Adipose tissue (tissue), 3 donors: ENCODE results near the gene SLC12A1. TPM values are rescaled to one million over a fixed set of nuclear protein-coding genes. Genes with fewer than 3 reads are reported as not detected.

ENCODE experiments used
- H3K27ac ChIP-seq: one replicate; pipeline ENCODE4 v1.5.1; 2013; ENCODE audit warnings: low read depth, low read length
- WGBS, 3 donors: extraction: QIAGEN DNeasy Blood & Tissue Kit; methylation state at CpG; one replicate each; pipeline ENCODE4 v1.1.7; 2013; 5-methylcytosine and 5-hydroxymethylcytosine counted together
- polyA plus RNA-seq, 3 donors: library from polyadenylated mRNA; stranded (reverse); fragments of 200-250 nt; gene quantifications; one replicate each; pipeline ENCODE4 v1.2.3, GENCODE V29; 2013
- donor health status: healthy with polysubstance abuse.
- donor health status: Bipolar disorder and iron deficiency.
- donor health status: healthy.

The SLC12A1 gene
- polyA plus RNA-seq, 3 donors, result not detected

DNA sequence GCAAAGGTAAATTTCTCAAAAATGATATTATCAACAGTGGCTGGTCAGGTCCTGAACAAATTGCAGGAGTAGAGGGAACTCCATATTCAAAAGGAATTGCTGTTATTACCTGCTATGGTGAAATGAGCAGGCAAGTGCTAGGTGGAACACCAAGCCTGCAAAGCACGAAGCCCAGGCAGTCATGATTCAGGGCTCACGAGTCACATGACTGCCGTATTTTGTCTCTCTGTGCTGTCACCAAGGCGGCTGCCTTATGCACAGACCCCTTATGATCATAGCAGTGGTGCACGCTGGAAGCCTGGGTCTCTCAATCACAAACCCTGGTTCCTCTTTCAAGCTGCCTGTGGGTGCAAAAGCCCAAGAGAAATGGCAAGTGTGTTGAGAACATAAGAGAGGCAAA, 24.4 kb downstream of the SLC12A1 start:
- no peak overlapping the region for H3K27ac ChIP-seq
- 79 to 87% (median 83%) methylated on average over 5 of the region's 5 CpGs for WGBS, 3 donors

DNA sequence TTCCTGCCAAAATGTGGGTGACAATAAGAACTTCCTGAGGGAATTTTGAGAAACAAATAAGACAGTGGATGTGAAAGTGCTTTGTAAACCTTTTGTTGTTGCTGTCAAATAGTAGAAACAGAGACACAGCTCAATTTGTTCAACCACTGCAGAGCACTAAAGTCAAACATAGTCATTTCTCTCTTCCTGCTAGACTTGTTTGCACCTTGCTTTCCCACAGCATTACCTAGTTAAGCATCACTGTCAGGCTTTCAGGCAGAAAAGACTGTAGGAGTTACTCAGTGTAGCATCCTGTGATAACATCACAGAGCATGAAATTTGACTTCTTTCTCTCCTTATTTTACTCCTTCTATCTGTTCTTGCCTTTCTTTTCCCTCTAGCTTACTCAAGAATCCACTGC, 27.1 kb downstream of the SLC12A1 start:
- no peak overlapping the region for H3K27ac ChIP-seq

DNA sequence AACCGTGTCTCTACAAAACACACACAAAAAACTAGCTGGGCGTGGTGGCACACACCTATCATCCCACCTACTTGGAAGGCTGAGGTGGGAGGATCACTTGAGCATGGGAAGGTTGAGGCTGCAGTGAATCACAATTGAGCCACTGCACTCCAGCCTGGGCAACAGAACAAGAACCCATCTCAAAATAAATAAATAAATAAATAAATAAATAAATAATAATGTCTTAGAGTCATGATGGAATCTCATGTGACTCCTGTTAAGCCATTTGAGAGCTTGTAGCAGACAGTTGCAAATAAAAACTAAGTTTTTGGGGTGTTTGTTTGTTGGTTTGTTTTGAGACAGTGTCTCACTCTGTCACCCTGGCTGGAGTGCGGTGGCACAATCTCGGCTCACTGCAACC, 33.2 kb downstream of the SLC12A1 start:
- no peak overlapping the region for H3K27ac ChIP-seq
- 86 to 95% (median 92%) methylated on average over 4 of the region's 4 CpGs for WGBS, 3 donors

DNA sequence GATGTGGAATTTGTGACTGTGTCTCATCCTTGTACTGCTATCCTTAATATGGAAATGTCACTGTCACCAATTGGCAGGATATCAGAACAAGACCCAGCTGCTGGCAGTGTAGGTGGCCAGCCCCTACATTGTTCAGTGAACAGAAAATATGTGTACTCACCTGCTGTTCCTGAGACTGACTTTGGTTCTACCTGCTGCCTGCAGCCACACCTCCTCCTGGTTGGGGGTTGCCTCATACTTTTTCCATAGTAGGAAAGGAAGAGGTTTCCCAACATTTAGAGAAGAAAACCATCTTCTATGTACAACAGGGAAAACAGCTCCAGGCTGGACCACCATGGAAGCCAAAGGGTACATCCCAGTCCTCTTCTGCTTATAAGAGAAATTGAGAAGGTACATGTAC, 35.9 kb downstream of the SLC12A1 start:
- no peak overlapping the region for H3K27ac ChIP-seq

DNA sequence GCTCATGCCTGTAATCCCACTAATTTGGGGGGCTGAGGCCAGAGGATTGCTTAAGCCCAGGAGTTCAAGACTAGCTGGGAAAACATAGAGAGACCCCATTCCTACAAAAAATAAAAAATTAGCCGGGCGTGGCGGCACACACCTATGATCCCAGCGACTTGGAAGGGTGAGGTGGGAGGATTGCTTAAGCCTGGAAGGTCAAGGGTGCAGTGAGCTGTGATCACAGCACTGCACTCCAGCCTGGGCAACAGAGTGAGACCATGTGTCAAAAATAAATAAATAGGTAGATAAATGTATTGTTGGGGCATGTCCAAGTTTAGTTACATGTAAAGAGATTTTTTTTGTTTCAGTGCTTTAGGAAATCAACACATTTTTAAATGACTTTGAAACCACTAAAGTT, 36.4 kb downstream of the SLC12A1 start:
- WGBS, 3 donors, result 82 to 95% (median 92%) methylated on average over 4 of the region's 4 CpGs
- H3K27ac ChIP-seq, result no peak overlapping the region

DNA sequence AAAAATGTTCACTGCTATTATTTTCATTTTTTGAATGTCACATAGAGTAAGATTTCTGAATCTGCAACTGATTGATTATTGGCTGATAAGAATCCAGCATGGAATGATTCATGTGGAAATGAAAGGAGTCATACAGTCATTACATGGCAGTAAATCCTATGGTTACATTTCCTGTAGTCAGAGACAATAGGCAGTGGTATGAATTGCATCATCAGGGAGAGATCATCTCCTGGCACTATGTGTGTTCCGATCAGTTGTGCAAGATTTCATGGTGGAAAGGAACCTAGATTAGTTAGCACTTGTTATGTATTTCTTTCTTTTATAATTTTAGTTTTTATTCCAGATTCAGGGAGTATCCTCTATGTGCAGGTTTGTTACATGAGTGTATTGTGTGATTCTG, 38.8 kb downstream of the SLC12A1 start:
- whole genome bisulfite sequencing, 3 donors, result 50 to 88% (median 66%) methylated on average over 1 of the region's 1 CpG
- H3K27ac ChIP-seq, result no peak overlapping the region

DNA sequence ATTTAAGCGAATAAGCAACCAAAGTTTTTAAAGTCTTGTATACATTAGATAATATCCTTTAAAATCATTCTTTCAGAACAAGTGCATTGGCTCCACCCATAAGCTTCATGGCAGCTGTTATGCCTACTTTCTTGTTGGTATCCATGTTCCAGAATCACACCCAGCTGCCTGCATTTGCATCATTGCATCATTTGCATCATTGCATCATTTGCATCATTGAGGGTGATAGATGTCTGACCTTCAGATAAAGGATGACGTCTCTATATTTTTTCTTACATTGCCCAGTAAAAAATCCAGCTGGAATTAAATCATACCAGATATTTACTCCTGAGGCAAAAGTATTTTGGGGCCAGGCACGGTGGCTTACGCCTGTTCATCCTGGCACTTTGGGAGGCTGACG, 42.3 kb downstream of the SLC12A1 start:
- H3K27ac ChIP-seq, result no peak overlapping the region
- 58 to 89% (median 85%) methylated on average over 5 of the region's 5 CpGs for WGBS, 3 donors

DNA sequence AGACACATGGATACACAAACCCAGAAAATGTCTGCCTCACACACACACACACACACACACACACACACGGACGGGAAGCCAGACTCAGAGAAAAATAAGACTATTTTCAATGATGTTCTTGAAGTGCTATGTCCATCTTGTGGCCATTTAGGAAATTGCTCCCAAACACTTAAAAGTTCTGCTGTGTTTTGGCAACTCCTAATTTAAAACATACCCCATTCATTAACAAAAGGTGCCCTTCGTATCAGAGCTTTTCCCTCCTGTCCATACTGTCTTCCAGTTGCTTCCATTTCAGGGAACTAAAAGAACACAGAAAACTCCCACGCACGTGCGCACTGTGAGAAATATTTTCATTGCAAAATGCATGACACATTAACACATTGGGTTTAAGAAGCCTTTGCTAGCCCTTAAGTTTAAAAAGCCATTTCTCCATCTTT, 44.6 kb downstream of the SLC12A1 start:
- 26 to 34% (median 31%) methylated on average over 6 of the region's 6 CpGs for WGBS, 3 donors
- no peak overlapping the region for H3K27ac ChIP-seq

DNA sequence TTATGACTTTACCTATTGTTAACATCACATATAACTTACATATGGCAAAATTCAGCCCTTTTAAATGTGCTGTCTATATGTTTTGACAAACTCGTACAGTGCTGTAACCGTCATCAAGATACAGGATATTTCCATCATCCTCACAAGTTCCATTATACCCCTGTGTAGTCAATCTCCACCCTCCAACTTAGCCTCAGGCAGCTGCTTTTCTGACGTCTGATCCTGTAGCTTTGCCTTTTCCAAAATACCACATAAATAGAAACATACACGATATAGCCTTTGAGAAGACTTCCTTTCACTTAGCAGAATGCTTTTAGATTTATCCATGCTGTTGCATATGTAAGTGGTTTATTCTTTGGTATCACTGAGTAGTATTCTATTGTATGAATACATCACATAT, 47.1 kb downstream of the SLC12A1 start:
- WGBS, 3 donors, result 62 to 72% (median 68%) methylated on average over 4 of the region's 4 CpGs
- no peak overlapping the region for H3K27ac ChIP-seq

DNA sequence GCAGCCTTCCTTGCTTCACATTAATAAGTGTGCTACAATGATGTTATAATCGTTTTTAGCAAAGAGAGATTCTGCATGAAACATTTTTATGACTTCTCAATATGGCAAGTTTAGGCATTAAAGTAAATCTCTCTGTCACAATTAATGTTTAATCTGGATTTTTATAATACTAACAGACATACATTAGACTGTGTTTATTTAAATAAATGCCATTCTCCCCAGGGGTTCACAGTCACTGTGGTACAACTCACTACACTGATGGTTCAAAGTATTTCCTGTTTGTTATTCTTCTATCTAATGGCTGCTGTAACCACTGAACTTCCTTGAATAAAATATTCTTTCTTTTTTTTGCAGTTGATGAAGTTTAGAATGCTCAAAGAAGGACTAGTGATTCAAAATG, 59.0 kb downstream of the SLC12A1 start:
- H3K27ac ChIP-seq, result no peak overlapping the region
- 33 to 66% (median 56%) methylated on average over 1 of the region's 1 CpG for WGBS, 3 donors

DNA sequence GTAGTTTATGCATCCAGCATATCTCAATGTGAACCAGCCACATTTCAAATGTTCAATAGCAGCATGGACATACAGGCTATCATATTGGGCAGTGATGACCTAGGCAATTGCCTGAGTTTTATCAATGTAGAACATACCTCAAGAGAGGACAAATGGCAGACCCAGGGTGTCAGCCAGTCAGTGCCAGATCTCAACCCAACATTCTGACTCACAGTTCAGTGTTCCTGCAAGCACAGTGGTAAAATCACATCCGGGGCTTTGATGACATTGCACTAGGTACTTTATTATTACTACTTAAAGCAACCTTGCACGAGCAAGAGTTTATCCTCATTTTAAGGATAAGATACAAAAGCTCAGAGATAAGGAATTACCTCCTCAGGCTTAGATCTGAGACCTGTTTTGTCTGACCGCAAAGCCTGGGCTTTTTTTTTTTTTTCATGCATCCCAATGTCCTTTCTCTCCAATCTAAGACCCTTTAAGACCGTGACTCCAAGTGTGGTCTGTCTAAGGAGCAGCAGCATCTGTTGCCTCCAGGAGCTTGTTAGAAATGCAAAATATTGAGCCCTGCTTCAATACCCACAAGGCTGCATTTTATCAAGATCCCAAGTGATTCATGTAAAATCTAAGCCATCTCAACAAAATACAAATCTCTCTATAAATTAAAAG, 60.1 kb downstream of the SLC12A1 start:
- no peak overlapping the region for H3K27ac ChIP-seq
- WGBS, 3 donors, result 48 to 66% (median 62%) methylated on average over 4 of the region's 4 CpGs

DNA sequence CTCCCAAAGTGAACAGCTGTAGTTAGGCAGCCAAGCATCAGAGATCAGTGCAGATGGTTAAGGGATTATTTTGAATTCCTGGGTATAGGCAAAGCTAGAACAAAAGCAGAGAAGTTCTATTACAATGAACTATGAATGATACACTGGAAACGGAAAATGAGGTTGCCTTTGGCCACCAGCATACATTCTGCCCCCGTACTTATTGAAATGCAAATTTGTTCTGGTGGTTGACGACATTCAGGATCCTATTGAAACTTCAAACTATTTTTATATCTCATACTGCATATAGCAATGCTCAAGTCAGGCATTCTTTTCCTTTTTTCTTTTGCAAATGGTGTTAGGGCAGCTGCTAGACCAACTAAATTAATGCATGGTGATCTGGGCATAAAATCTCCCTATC, 61.7 kb downstream of the SLC12A1 start:
- no peak overlapping the region for H3K27ac ChIP-seq
- 68 to 85% (median 83%) methylated on average over 3 of the region's 3 CpGs for WGBS, 3 donors

DNA sequence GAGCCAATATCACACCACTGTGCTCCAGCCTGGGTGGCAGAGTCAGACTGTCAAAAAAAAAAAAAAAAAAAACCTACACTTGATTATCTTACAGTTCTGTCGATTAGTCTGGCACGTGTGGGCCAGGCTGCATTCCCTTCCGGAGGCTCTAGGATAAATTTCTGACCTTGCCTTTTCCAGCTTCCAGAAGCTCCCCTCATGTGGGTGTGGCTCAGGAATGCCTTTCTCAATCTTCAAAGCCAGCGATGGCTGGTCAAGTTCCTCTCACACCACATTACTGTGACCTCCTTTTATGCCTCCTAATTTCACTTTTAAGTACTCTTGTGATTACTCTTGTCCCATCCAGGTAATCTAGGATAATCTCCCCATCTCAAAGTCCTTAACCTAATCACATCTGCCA, 66.9 kb downstream of the SLC12A1 start:
- 63 to 78% (median 70%) methylated on average over 4 of the region's 4 CpGs for WGBS, 3 donors
- no peak overlapping the region for H3K27ac ChIP-seq

DNA sequence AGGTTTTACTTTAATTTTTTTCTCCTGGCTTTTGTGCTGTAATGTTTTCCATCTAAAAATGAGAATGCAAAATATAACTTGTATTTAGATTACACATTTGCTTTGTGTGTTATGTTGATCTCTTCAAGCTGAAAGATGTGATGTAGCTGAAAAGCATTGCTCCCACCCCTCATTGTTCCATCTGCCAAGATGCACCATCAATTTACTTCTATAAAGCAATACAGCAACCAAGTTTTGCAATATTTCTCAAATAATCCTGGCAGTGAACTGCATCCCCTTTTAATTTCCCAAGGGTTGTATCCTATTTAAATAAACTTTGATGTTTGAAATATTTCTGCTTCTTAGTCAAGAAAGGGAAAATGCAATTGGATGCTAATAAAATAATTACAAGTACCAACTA, 72.6 kb downstream of the SLC12A1 start:
- H3K27ac ChIP-seq, result no peak overlapping the region

DNA sequence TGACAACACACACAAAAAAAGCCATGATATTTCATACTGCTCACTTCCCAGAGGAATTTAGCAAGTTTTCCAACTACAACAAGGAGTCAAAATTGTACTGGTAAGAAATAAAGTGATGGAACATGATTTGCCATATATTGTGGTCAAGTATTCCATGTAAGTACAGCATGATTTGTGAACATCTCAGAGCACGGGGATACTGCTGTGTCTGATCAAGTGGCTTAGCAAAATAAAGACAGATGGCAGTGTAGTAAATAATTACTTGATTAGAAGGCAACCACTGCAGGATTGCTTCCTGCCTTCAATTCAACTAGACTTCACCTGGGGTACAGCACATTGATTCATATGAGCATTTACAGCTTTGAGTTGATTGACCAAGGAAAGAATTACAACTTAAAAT, 73.5 kb downstream of the SLC12A1 start:
- 44 to 74% (median 66%) methylated on average over 1 of the region's 1 CpG for WGBS, 3 donors
- no peak overlapping the region for H3K27ac ChIP-seq

DNA sequence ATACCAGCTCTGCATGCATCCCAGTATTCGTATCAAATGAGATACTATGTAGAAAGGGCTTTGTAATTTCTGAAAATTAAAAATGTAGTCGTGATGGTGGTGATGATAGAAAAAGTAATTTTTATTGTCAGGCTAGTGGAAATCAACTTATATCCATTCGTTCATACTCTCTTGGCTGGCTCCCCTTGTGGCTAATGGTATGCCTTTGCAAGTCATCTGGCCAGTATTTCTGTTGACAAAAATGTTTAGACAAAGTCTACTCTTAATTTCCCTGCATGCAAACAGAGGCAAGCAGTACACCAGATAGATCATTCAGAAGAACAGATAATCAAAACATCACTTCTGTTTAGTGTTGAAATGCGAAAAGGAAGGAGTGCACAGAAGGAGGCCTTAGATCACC, 75.6 kb downstream of the SLC12A1 start:
- WGBS, 3 donors, result 75 to 89% (median 87%) methylated on average over 4 of the region's 4 CpGs
- no peak overlapping the region for H3K27ac ChIP-seq

DNA sequence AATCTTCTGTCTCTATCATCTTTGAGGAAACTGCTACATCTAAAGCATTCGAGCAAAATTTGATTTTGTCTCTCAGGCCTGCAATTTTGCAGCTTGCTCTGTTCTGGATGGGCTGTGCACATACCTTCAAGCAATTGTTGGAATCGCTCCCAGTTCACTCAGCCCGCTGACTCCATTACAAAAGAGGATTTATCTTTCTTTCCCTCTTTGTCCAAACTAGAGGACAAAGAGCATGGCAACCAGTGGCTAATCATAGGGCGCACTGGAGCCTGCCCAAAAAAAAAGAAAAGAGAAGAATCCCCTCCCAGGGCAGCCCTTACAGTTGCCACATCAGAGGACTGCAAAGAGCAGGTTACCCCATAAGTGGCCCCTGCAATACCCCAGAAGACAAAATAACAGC, 76.1 kb downstream of the SLC12A1 start:
- 69 to 74% (median 72%) methylated on average over 4 of the region's 4 CpGs for WGBS, 3 donors
- no peak overlapping the region for H3K27ac ChIP-seq

DNA sequence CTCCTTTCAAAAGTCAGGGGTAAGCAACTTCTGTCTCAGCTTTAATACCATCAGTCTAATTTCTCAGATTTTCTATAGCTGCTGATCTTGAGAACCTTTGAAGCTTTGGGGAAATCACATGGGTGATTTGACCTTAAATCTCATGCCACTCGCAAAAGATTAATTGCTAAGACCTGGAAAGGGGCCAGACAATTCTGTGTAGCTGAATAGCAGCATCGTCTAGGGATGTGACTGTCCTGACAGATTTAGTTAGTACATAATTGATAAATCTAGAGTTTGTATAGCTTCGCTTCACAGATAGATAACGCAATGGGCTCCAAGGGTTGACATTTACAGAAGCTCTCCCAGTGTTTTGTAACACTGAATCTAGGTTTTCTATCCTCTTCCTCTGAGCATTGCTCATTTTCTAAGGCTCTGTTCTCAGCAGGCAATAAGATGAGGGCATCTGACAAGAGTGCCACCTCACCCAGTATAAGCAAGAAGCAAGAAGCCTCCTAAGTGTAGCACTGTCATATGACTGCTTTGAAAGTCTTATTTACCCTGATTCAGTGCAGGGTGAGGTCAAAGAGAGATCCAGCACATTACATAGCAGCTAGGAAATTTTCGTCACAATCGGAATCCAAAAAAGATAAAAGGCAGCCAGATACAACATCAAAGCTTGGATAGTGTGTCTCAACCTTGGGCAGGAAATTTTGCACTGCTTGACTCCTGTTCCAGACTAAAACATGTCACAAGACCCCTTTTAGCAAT, 77.5 kb downstream of the SLC12A1 start:
- H3K27ac ChIP-seq, result no peak overlapping the region
- WGBS, 3 donors, result 34 to 55% (median 54%) methylated on average over 6 of the region's 6 CpGs

DNA sequence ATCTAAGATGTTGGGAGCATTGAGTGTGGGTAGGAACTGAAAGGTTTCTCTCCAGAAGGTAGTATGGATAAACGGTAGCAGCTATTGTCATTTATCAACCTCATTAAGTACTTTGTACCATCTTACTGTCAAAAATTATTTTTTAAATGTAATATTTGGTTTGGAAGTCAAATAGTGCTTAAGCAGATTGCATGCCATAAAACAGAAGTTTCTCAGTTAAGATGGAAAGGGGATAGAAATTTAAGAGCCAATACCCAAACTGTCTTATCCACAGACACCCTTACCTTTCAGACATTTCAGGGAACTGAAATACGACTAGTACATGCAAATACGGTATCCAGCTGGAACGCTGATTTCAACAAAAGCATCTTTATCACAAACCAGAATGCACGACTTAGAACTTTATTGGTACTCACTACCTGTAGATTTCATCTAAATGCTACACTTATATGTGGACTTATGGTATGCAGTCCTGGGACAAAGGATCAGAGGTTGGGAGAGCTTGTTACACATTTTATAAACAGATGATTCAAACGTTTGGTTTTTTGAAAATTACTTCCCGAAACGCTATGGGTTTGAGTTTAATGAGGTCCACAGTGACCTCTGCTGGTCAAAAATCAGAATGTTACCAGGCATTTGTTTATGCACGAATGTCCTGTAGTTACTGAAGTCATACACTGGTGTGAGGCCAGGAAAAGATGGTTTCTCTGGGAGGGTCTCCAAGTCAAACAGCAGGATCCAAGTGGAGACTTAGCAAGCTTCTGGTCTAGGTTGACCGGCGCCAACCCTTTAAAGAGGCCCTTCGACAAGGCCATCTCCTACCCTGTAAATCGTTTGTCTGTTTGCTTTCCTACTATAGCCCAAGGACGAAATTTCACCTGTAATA, 79.5 kb downstream of the SLC12A1 start:
- H3K27ac ChIP-seq, result no peak overlapping the region
- 17 to 27% (median 25%) methylated on average over 14 of the region's 14 CpGs for WGBS, 3 donors
